Measurements from ENCODE around the gene CNTNAP4. TPM values are rescaled to one million over a fixed set of nuclear protein-coding genes. Genes with fewer than 3 reads are reported as not detected.

Gene CNTNAP4
- total and polyA plus RNA-seq, 2 experiments from 2014 or later: 0.64 to 1.1 TPM

GRCh38 chr16:76490036-76490639, 212.9 kb downstream of the CNTNAP4 start:
- Histone ChIP-seq H3K9me2 (replicated peaks; ENCODE audit: insufficient read depth) (no peaks in the 10 kb centered on the region), H3K27me3 (no peaks in the 10 kb centered on the region), H2AFZ (no peak overlapping the region), H3K4me2 (no peak overlapping the region), H3K4me3 (no peak overlapping the region), H3K79me2 (no peaks in the 10 kb centered on the region), H3K9me3 (ENCODE audit: low read depth) (no peaks in the 10 kb centered on the region), H4K20me1 (ENCODE audit: insufficient read depth, poor library complexity, severe bottlenecking) (no peaks in the 10 kb centered on the region), H3K36me3 (replicated peaks; ENCODE audit: insufficient read depth, low read depth) (no peaks in the 10 kb centered on the region), H3K27ac (no peak overlapping the region), H3K4me1 (ENCODE audit: insufficient read depth) (no peaks in the 10 kb centered on the region)
- TF ChIP-seq EZH2phosphoT487 (IDR thresholded peaks at IDR 0.05; ENCODE audit: low read depth, severe bottlenecking, unreplicated experiment) (no peak), EZH2 (IDR thresholded peaks at IDR 0.05; ENCODE audit: borderline replicate concordance) (no peak), CTCF (IDR thresholded peaks at IDR 0.05; ENCODE audit: poor library complexity) (no peak)
- no peak for DNase-seq (ENCODE audit: low spot score)
- 47% methylated on average over 3 of the region's 3 CpGs for WGBS (ENCODE audit: low lambda C conversion rate, missing lambda C conversion rate)

- H3K4me3 ChIP-seq: no peak overlapping the region
- H4K20me1 ChIP-seq (ENCODE audit: insufficient read depth, poor library complexity, severe bottlenecking): no peaks in the 10 kb centered on the region
- DNase-seq (ENCODE audit: low spot score): no peak
- no peaks in the 10 kb centered on the region for H3K79me2 ChIP-seq
- TF ChIP-seq CTCF (IDR thresholded peaks at IDR 0.05; ENCODE audit: poor library complexity) (no peak), EZH2 (IDR thresholded peaks at IDR 0.05; ENCODE audit: borderline replicate concordance) (no peak), EZH2phosphoT487 (IDR thresholded peaks at IDR 0.05; ENCODE audit: low read depth, severe bottlenecking, unreplicated experiment) (no peak)
- H3K4me2 ChIP-seq: no peak overlapping the region
- no peaks in the 10 kb centered on the region for H3K9me2 ChIP-seq (replicated peaks; ENCODE audit: insufficient read depth)
- no peaks in the 10 kb centered on the region for H3K9me3 ChIP-seq (ENCODE audit: low read depth)
- H2AFZ ChIP-seq: no peak overlapping the region
- H3K27me3 ChIP-seq: no peaks in the 10 kb centered on the region
- H3K27ac ChIP-seq: no peak overlapping the region
- 96% methylated on average over 6 of the region's 21 CpGs for WGBS (ENCODE audit: low lambda C conversion rate, missing lambda C conversion rate)
- no peaks in the 10 kb centered on the region for H3K36me3 ChIP-seq (replicated peaks; ENCODE audit: insufficient read depth, low read depth)
- no peaks in the 10 kb centered on the region for H3K4me1 ChIP-seq (ENCODE audit: insufficient read depth)
Observed at GRCh38 chr16:76500006-76500405, 222.8 kb downstream of the CNTNAP4 start.

GRCh38 chr16:76502063-76502462, 224.9 kb downstream of the CNTNAP4 start:
- WGBS (ENCODE audit: low lambda C conversion rate, missing lambda C conversion rate): 98% methylated on average over 8 of the region's 8 CpGs

More at GRCh38 chr16:76502063-76502462, 224.9 kb downstream of the CNTNAP4 start:
- Histone ChIP-seq H3K27ac (no peak overlapping the region), H3K9me2 (replicated peaks; ENCODE audit: insufficient read depth) (no peaks in the 10 kb centered on the region), H3K4me3 (no peak overlapping the region), H3K4me2 (no peak overlapping the region), H3K4me1 (ENCODE audit: insufficient read depth) (no peaks in the 10 kb centered on the region), H2AFZ (no peak overlapping the region), H3K9me3 (ENCODE audit: low read depth) (no peaks in the 10 kb centered on the region), H4K20me1 (ENCODE audit: insufficient read depth, poor library complexity, severe bottlenecking) (no peaks in the 10 kb centered on the region), H3K36me3 (replicated peaks; ENCODE audit: insufficient read depth, low read depth) (no peaks in the 10 kb centered on the region), H3K27me3 (no peaks in the 10 kb centered on the region), H3K79me2 (no peaks in the 10 kb centered on the region)
- TF ChIP-seq EZH2 (IDR thresholded peaks at IDR 0.05; ENCODE audit: borderline replicate concordance) (no peak), EZH2phosphoT487 (IDR thresholded peaks at IDR 0.05; ENCODE audit: low read depth, severe bottlenecking, unreplicated experiment) (no peak), CTCF (IDR thresholded peaks at IDR 0.05; ENCODE audit: poor library complexity) (no peak)
- no peak for DNase-seq (ENCODE audit: low spot score)
